ENCODE measurements around the gene ABCA1. TPM values are rescaled to one million over a fixed set of nuclear protein-coding genes. Genes with fewer than 3 reads are reported as not detected.

Gene ABCA1
- total and polyA plus RNA-seq, 10 of the 15 experiments (the other 5 are each of a cell fraction or from before 2014, with no cell fraction given) = 0.01 to 0.56 (median 0.16) TPM

DNA sequence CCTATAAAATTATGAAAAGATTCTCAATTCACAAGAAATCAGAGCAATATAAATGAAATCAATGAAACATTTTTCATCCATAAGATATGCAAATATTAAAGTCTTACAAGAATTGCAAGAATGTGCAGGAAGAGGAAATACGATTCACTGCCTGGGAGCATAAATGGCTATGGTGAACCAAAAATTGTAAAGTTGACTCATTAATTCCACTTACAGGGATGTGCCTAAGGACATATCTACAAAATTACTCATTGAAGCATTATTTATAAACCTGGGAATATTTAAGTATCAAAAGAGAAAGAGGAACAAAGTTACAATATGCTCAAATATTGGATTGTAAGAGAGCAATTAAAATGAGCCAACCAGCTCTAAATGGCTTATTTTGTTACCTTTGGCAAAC is 187.3 kb downstream of the ABCA1 start:
- H3K4me2 ChIP-seq (ENCODE audit: control insufficient read depth, insufficient read depth) = no peak overlapping the region
- H2AFZ ChIP-seq (ENCODE audit: control insufficient read depth, low read depth, low read length) = no peak overlapping the region
- no TSS peak for BruUV-seq (replicated peaks)
- H4K20me1 ChIP-seq (ENCODE audit: control insufficient read depth, insufficient read depth) = no peaks in the 10 kb centered on the region
- ChIA-PET RAD21 (ENCODE audit: unreplicated experiment) (interaction anchor here (0.6 kb wide), 1 partner anchor 912 kb away, joined by 4 read pairs; no protein-coding TSS in a partner anchor), POLR2A (no interaction called here), SMC1A (ENCODE audit: uncharacterized antibody, unreplicated experiment) (no interaction called here), CTCF (no interaction called here)
- FAIRE-seq = no peak
- H3K4me1 ChIP-seq (ENCODE audit: control insufficient read depth, insufficient read depth, low read length) = no peaks in the 10 kb centered on the region
- no peaks in the 10 kb centered on the region for H3K36me3 ChIP-seq (ENCODE audit: control insufficient read depth in 2 of 2, insufficient read depth in 2 of 2, low read length in 1 of 2)
- intact Hi-C loops (cut with micrococcal nuclease; ENCODE audit: unreplicated experiment) = loop anchor here (10.0 kb wide), 1 partner anchor 356 kb away; no protein-coding TSS in a partner anchor
- no peak overlapping the region for H3K27ac ChIP-seq (ENCODE audit: control insufficient read depth, insufficient read depth)
- H3K9ac ChIP-seq (ENCODE audit: control insufficient read depth, insufficient read depth, low read length) = no peak overlapping the region
- H3K79me2 ChIP-seq (ENCODE audit: control insufficient read depth, insufficient read depth, low read length) = no peaks in the 10 kb centered on the region
- no peaks in the 10 kb centered on the region for H3K9me3 ChIP-seq (replicated peaks; ENCODE audit: control insufficient read depth, insufficient read depth, low read length)
- 14% methylated on average over 1 of the region's 1 CpG for WGBS (ENCODE audit: insufficient coverage, insufficient replicate concordance, low lambda C conversion rate, missing lambda C conversion rate)
- no peak overlapping the region for H3K4me3 ChIP-seq
- ATAC-seq = no peak
- no peaks in the 10 kb centered on the region for H3K27me3 ChIP-seq (replicated peaks in 1 of 2; ENCODE audit: control insufficient read depth in 2 of 2, insufficient read depth in 2 of 2, low read length in 1 of 2)
- DNase-seq (ENCODE audit: low read depth, low spot score) = no peak
- in situ Hi-C loops (cut with MboI) = no loop called here
- TF ChIP-seq, protein P1, sequence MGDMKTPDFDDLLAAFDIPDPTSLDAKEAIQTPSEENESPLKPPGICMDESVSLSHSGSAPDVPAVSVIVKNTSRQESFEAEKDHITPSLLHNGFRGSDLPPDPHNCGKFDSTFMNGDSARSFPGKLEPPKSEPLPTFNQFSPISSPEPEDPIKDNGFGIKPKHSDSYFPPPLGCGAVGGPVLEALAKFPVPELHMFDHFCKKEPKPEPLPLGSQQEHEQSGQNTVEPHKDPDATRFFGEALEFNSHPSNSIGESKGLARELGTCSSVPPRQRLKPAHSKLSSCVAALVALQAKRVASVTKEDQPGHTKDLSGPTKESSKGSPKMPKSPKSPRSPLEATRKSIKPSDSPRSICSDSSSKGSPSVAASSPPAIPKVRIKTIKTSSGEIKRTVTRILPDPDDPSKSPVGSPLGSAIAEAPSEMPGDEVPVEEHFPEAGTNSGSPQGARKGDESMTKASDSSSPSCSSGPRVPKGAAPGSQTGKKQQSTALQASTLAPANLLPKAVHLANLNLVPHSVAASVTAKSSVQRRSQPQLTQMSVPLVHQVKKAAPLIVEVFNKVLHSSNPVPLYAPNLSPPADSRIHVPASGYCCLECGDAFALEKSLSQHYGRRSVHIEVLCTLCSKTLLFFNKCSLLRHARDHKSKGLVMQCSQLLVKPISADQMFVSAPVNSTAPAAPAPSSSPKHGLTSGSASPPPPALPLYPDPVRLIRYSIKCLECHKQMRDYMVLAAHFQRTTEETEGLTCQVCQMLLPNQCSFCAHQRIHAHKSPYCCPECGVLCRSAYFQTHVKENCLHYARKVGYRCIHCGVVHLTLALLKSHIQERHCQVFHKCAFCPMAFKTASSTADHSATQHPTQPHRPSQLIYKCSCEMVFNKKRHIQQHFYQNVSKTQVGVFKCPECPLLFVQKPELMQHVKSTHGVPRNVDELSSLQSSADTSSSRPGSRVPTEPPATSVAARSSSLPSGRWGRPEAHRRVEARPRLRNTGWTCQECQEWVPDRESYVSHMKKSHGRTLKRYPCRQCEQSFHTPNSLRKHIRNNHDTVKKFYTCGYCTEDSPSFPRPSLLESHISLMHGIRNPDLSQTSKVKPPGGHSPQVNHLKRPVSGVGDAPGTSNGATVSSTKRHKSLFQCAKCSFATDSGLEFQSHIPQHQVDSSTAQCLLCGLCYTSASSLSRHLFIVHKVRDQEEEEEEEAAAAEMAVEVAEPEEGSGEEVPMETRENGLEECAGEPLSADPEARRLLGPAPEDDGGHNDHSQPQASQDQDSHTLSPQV (IDR thresholded peaks at IDR 0.05) = no peak
- no peak for TF ChIP-seq EZH2 (IDR thresholded peaks at IDR 0.05; ENCODE audit: borderline replicate concordance, control insufficient read depth, low read depth, low read length)
- TF ChIP-seq, protein P2, sequence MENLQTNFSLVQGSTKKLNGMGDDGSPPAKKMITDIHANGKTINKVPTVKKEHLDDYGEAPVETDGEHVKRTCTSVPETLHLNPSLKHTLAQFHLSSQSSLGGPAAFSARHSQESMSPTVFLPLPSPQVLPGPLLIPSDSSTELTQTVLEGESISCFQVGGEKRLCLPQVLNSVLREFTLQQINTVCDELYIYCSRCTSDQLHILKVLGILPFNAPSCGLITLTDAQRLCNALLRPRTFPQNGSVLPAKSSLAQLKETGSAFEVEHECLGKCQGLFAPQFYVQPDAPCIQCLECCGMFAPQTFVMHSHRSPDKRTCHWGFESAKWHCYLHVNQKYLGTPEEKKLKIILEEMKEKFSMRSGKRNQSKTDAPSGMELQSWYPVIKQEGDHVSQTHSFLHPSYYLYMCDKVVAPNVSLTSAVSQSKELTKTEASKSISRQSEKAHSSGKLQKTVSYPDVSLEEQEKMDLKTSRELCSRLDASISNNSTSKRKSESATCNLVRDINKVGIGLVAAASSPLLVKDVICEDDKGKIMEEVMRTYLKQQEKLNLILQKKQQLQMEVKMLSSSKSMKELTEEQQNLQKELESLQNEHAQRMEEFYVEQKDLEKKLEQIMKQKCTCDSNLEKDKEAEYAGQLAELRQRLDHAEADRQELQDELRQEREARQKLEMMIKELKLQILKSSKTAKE (IDR thresholded peaks at IDR 0.05; ENCODE audit: low read depth, poor library complexity, severe bottlenecking) = no peak
- no peak for TF ChIP-seq STAT3 (IDR thresholded peaks at IDR 0.05; ENCODE audit: low read depth, low read length)
- no peak for TF ChIP-seq CHD1 (IDR thresholded peaks at IDR 0.05; ENCODE audit: low read depth, low read length)
- TF ChIP-seq LARP7 (IDR thresholded peaks at IDR 0.05) = no peak
- TF ChIP-seq SMAD5 (IDR thresholded peaks at IDR 0.05; ENCODE audit: low read depth) = no peak
- TF ChIP-seq PML (IDR thresholded peaks at IDR 0.05; ENCODE audit: low read length) = no peak
- TF ChIP-seq, protein P3, sequence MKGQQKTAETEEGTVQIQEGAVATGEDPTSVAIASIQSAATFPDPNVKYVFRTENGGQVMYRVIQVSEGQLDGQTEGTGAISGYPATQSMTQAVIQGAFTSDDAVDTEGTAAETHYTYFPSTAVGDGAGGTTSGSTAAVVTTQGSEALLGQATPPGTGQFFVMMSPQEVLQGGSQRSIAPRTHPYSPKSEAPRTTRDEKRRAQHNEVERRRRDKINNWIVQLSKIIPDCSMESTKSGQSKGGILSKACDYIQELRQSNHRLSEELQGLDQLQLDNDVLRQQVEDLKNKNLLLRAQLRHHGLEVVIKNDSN (IDR thresholded peaks at IDR 0.05; ENCODE audit: borderline replicate concordance, extremely low read length, insufficient read depth, low read depth, low read length) = no peak
- no peak for TF ChIP-seq SREBF1 (IDR thresholded peaks at IDR 0.05; ENCODE audit: low read length)
- TF ChIP-seq, protein P4, sequence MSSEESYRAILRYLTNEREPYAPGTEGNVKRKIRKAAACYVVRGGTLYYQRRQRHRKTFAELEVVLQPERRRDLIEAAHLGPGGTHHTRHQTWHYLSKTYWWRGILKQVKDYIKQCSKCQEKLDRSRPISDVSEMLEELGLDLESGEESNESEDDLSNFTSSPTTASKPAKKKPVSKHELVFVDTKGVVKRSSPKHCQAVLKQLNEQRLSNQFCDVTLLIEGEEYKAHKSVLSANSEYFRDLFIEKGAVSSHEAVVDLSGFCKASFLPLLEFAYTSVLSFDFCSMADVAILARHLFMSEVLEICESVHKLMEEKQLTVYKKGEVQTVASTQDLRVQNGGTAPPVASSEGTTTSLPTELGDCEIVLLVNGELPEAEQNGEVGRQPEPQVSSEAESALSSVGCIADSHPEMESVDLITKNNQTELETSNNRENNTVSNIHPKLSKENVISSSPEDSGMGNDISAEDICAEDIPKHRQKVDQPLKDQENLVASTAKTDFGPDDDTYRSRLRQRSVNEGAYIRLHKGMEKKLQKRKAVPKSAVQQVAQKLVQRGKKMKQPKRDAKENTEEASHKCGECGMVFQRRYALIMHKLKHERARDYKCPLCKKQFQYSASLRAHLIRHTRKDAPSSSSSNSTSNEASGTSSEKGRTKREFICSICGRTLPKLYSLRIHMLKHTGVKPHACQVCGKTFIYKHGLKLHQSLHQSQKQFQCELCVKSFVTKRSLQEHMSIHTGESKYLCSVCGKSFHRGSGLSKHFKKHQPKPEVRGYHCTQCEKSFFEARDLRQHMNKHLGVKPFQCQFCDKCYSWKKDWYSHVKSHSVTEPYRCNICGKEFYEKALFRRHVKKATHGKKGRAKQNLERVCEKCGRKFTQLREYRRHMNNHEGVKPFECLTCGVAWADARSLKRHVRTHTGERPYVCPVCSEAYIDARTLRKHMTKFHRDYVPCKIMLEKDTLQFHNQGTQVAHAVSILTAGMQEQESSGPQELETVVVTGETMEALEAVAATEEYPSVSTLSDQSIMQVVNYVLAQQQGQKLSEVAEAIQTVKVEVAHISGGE (CRISPR knock-in tag; IDR thresholded peaks at IDR 0.05) = no peak
- TF ChIP-seq, protein P5, sequence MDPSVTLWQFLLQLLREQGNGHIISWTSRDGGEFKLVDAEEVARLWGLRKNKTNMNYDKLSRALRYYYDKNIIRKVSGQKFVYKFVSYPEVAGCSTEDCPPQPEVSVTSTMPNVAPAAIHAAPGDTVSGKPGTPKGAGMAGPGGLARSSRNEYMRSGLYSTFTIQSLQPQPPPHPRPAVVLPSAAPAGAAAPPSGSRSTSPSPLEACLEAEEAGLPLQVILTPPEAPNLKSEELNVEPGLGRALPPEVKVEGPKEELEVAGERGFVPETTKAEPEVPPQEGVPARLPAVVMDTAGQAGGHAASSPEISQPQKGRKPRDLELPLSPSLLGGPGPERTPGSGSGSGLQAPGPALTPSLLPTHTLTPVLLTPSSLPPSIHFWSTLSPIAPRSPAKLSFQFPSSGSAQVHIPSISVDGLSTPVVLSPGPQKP (IDR thresholded peaks at IDR 0.05; ENCODE audit: low read depth, low read length) = no peak
- no peak for TF ChIP-seq RFX5 (IDR thresholded peaks at IDR 0.05; ENCODE audit: low read depth, low read length)
